Esophagus squamous epithelium (tissue), 5 donors: ENCODE data around the gene JDP2. TPM values are rescaled to one million over a fixed set of nuclear protein-coding genes. Genes with fewer than 3 reads are reported as not detected.
A peak's percentile ranks its signal among the peaks of the same experiment; 100 is the strongest.

Experiments
- DNase-seq: peaks from one replicate; lab custom pipeline; 2025; lab: John Stamatoyannopoulos, UW
- H3K27ac ChIP-seq, 4 donors: fragments of 200-600 bp; sonication (generic); one replicate each; pipeline ENCODE4 v1.5.1; 2016 to 2019; ENCODE audit warnings: mild to moderate bottlenecking in 1 of 4
- H3K27me3 ChIP-seq, 4 donors: fragments of 200-600 bp; sonication (generic); 1 replicate in 3 of 4; 2 replicates in 1 of 4; pipeline versions ENCODE4 v1.5.1 to v1.6.0; 2017 to 2021; ENCODE audit warnings: antibody characterized with exemption in 1 of 4
- H3K36me3 ChIP-seq, 3 donors: fragments of 200-600 bp; sonication (generic); one replicate each; pipeline ENCODE4 v1.5.1; 2016 to 2019
- H3K4me1 ChIP-seq, 3 donors: fragments of 200-600 bp; sonication (generic); one replicate each; pipeline ENCODE4 v1.5.1; 2017 to 2019
- H3K4me3 ChIP-seq, 4 donors: fragments of 200-600 bp; sonication (generic); 1 replicate in 3 of 4; 2 replicates in 1 of 4; pipeline ENCODE4 v1.5.1; 2016 to 2019; ENCODE audit warnings: mild to moderate bottlenecking in 2 of 4, moderate library complexity in 1 of 4
- H3K9me3 ChIP-seq, 3 donors: fragments of 200-600 bp; sonication (generic); one replicate each; pipeline ENCODE4 v1.5.1; 2016 to 2019
- POLR2A ChIP-seq, 4 donors: fragments of 450-650 bp; IDR thresholded peaks; one replicate each; pipeline ENCODE4 v1.6.1; 2017; ENCODE audit warnings: antibody characterized with exemption in 4 of 4, mild to moderate bottlenecking in 4 of 4, moderate library complexity in 3 of 4
- WGBS, 2 donors: methylation state at CpG; one replicate each; pipeline ENCODE4 v1.1.5; 2018; 5-methylcytosine and 5-hydroxymethylcytosine counted together
- intact Hi-C: fragments of 100-400 bp; cut with DNase I; formaldehyde crosslinking; loops from one replicate; pipeline ENCODE4 v1.15.0; 2022
- total RNA-seq, 4 donors: library from RNA; depleted of rRNA; stranded (reverse); fragments of >200 nt; gene quantifications; one replicate each; pipeline ENCODE4 v1.1.0, GENCODE V29; 2016
- TF ChIP-seq, protein P1 (sequence below), 6 experiments: fragments of 450-650 bp in 4 of 6; fragments of 200-600 bp in 2 of 6; sonication (generic) in 2 of 6; IDR thresholded peaks; one replicate each; pipeline ENCODE4 v1.5.1; 2016 to 2019; ENCODE audit warnings: antibody characterized with exemption in 6 of 6, mild to moderate bottlenecking in 4 of 6, moderate library complexity in 4 of 6
- donor health status: DM: yes; HTN: yes; CAD: no.

JDP2 gene
- total RNA-seq, 4 donors from 2014 or later: 20.9 to 41.8 (median 36.9) TPM

DNA sequence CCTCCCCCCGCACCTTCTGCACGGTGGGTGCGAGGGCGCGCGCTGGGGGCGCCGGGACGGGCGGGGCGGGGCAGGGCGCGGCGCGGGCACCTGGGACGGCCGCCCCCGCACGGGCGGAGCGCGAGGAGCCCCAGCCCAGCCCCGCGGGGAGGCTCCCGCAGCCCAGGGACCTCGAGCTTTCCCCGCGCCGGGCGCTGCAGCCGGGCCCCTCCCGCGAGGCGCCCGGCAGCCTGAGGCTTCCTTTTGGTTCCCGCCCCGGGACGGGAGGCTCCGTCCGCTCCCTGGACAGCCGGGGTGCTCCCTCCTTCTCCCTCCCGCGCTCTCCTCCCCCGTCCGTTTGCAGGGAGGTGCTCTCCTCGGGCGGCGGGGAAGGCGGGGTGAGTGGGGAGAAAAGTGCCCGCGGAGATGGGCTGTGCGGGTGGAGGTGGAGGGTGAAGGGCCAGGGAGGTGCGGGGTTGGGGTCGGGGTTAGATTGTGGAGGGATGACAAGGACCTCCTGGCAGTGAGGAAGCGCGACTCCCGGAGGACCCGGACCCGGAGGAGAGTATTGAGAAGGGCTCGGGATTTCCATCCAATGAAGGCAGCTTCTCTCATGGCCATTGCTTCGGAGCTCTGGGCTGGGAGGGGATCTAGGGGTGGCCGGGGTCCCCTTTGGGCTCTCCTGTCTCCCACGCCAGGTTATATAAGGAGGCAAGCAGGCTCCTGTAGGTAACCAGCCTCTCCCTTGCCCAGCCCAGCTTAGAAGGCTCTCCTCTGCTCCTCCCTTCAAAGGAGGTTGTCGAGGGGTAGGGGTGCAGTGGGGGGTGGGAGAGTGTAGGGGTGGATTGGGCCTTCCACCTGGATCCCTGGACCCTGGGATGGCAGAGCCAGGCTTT is 645 bp downstream of the JDP2 start:
- Histone ChIP-seq H3K9me3 (no peaks in the 10 kb centered on the region), H3K36me3 (peaks cover 0 to 17% (median 3%) of the 10 kb centered on the region in 3 donors), H3K4me1 (peaks cover 32 to 61% (median 41%) of the 10 kb centered on the region in 3 donors), H3K27ac (peak overlapping the region; percentile 86 to 93 (median 90)), H3K27me3 (no peaks in the 10 kb centered on the region), H3K4me3 (peak overlapping the region; percentile 65 to 83 (median 78))
- TF ChIP-seq, protein P1, sequence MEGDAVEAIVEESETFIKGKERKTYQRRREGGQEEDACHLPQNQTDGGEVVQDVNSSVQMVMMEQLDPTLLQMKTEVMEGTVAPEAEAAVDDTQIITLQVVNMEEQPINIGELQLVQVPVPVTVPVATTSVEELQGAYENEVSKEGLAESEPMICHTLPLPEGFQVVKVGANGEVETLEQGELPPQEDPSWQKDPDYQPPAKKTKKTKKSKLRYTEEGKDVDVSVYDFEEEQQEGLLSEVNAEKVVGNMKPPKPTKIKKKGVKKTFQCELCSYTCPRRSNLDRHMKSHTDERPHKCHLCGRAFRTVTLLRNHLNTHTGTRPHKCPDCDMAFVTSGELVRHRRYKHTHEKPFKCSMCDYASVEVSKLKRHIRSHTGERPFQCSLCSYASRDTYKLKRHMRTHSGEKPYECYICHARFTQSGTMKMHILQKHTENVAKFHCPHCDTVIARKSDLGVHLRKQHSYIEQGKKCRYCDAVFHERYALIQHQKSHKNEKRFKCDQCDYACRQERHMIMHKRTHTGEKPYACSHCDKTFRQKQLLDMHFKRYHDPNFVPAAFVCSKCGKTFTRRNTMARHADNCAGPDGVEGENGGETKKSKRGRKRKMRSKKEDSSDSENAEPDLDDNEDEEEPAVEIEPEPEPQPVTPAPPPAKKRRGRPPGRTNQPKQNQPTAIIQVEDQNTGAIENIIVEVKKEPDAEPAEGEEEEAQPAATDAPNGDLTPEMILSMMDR (IDR thresholded peaks at IDR 0.05): no peak
- TF ChIP-seq POLR2A (IDR thresholded peaks at IDR 0.05): no peak
- 30% methylated on average over 2 of the region's 64 CpGs; no CpG with 5 or more reads in 1 of the 2 donors for WGBS, 2 donors
- DNase-seq: no peak
- intact Hi-C loops: no loop called here

DNA sequence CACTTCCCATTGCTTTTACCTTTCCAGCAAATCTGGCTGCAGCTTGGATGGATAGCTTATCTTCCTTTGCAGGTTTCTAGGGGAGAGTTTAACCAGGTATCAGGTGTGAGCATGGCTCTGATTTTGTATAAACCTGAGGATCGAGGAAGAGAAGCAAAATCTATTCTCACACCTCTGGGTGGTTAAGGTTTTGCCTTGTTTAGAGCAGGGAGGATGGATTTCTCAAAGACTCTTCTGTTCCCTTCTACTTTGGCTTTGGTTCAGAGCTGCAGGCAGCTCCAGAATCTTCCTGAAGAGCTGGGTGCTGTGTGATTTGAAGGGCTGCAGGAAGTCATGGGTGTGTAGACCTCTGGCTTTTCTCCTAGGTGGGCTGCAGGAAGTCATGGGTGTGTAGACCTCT is 1.7 kb downstream of the JDP2 start:
- no peaks in the 10 kb centered on the region for H3K27me3 ChIP-seq
- peaks cover 32 to 67% (median 41%) of the 10 kb centered on the region in 3 donors for H3K4me1 ChIP-seq
- no peak for DNase-seq
- 38 to 58% methylated on average over 1 of the region's 1 CpG for WGBS, 2 donors
- intact Hi-C loops: no loop called here
- no peaks in the 10 kb centered on the region for H3K9me3 ChIP-seq
- peak overlapping the region; percentile 65 to 83 (median 78) for H3K4me3 ChIP-seq
- H3K27ac ChIP-seq: peak overlapping the region in 3 of 4 donors; percentile 88 to 93 (median 92)
- TF ChIP-seq POLR2A (IDR thresholded peaks at IDR 0.05): no peak
- TF ChIP-seq, protein P1 (IDR thresholded peaks at IDR 0.05): no peak
- peaks cover 0 to 28% (median 11%) of the 10 kb centered on the region in 3 donors for H3K36me3 ChIP-seq

DNA sequence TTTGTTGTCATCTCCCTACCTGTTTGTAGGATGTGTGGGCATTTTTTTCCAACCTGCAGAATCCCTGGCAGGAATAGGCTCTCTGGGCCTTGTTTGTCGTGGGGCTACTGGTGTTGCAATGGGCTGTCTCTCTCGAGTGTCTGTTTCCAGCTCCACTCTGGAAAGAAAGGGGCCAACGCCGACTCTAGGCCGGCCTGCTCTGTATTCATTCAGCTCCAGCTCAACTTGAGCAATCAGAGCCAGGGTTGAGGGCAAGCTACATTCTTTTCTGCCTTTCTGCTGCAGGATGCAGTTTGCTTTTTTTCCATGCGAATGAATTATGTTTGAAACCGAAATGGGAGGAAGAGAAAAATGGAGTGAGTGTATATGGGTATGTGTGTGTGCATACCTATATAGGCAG is 2.3 kb downstream of the JDP2 start:
- TF ChIP-seq POLR2A (IDR thresholded peaks at IDR 0.05): no peak
- TF ChIP-seq, protein P1 (IDR thresholded peaks at IDR 0.05): no peak

DNA sequence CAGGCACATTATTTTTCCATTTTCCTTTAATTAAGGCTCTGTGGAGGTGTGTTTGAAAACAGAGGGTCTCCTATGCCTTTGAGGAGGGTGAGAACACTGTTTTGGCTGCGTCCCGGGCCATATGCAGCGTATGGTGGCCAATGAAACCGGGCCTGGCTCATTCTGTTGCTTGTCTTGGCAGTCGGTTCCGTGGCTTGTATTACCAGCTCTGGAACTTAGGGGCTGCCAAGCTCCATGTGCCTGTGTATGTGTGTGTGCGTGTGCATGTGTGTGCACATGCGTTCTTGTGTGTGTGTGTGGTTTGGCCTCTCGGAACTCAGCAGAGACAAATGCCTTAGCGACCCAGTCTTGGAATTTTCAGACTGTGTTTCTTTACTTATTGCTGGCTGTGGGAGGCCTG is 2.7 kb downstream of the JDP2 start:
- intact Hi-C loops: no loop called here
- Histone ChIP-seq H3K4me3 (peak overlapping the region in 3 of 4 donors; percentile 15 to 83 (median 79)), H3K9me3 (no peaks in the 10 kb centered on the region), H3K27me3 (no peaks in the 10 kb centered on the region), H3K27ac (peak overlapping the region in 3 of 4 donors; percentile 88 to 93 (median 92)), H3K4me1 (peaks cover 32 to 76% (median 41%) of the 10 kb centered on the region in 3 donors), H3K36me3 (peaks cover 0 to 38% (median 17%) of the 10 kb centered on the region in 3 donors)
- TF ChIP-seq POLR2A (IDR thresholded peaks at IDR 0.05): no peak
- TF ChIP-seq, protein P1 (IDR thresholded peaks at IDR 0.05): no peak
- no peak for DNase-seq
- 35 to 48% methylated on average over 10 of the region's 10 CpGs for whole genome bisulfite sequencing, 2 donors

More for the DNA sequence above, 2.3 kb downstream of the JDP2 start:
- Histone ChIP-seq H3K27ac (peak overlapping the region in 3 of 4 donors; percentile 88 to 93 (median 92)), H3K4me1 (peaks cover 32 to 72% (median 41%) of the 10 kb centered on the region in 3 donors), H3K36me3 (peaks cover 0 to 34% (median 14%) of the 10 kb centered on the region in 3 donors), H3K9me3 (no peaks in the 10 kb centered on the region), H3K4me3 (peak overlapping the region in 3 of 4 donors; percentile 15 to 83 (median 79)), H3K27me3 (no peaks in the 10 kb centered on the region)
- 36 to 37% methylated on average over 3 to 7 of the region's 7 CpGs for WGBS, 2 donors
- intact Hi-C loops: no loop called here
- no peak for DNase-seq

DNA sequence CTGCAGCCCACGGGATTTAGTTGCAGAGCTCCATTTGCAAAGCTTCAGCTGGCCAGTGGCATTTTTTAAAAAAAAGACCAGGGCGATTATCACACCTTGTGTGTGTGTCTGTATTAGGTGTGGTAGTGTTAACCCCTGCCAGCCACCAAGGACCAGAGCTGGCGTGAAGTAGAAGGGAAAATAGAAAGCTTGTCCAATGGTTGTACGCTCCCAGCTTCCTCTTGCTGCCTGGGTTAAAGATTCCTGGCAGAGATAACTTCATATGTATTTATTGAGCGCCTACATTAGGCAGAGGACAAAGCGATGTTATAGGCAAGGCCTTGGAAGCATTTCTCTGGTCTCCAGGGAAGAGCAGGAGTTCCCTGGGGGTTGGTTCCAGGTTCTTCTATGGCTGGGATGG is 3.2 kb downstream of the JDP2 start:
- peaks cover 32 to 77% (median 41%) of the 10 kb centered on the region in 3 donors for H3K4me1 ChIP-seq
- H3K4me3 ChIP-seq: peak overlapping the region in 3 of 4 donors; percentile 15 to 83 (median 79)
- H3K9me3 ChIP-seq: no peaks in the 10 kb centered on the region
- H3K36me3 ChIP-seq: peaks cover 0 to 42% (median 17%) of the 10 kb centered on the region in 3 donors
- H3K27me3 ChIP-seq: no peaks in the 10 kb centered on the region
- WGBS, 2 donors: 41 to 69% methylated on average over 4 to 5 of the region's 6 CpGs
- H3K27ac ChIP-seq: peak overlapping the region in 3 of 4 donors; percentile 17 to 92 (median 88)
- DNase-seq: no peak
- intact Hi-C loops: no loop called here
- TF ChIP-seq, protein P1 (IDR thresholded peaks at IDR 0.05): no peak
- no peak for TF ChIP-seq POLR2A (IDR thresholded peaks at IDR 0.05)
